Thyroid gland (tissue), 4 donors: Measurements from ENCODE around the gene SIM2. TPM values are rescaled to one million over a fixed set of nuclear protein-coding genes. Genes with fewer than 3 reads are reported as not detected.
A peak's percentile ranks its signal among the peaks of the same experiment; 100 is the strongest.
"Not testable (repeated sequence)": the region's sequence is repeated elsewhere in the genome, so short reads cannot be mapped to it uniquely, and the experiment has no call there.

Source experiments
- DNase-seq, 2 donors: peaks; one replicate each; pipeline ENCODE4 v3.0.0-alpha.2; 2019
- H3K27ac ChIP-seq, 3 donors: fragments of 200-600 bp; sonication (generic); 1 replicate in 2 of 3; 2 replicates in 1 of 3; pipeline ENCODE4 v1.5.1; 2016 to 2019; ENCODE audit warnings: mild to moderate bottlenecking in 1 of 3, moderate library complexity in 1 of 3
- H3K27me3 ChIP-seq: fragments of 200-600 bp; sonication (generic); one replicate; pipeline ENCODE4 v1.5.1; 2019
- H3K36me3 ChIP-seq, 2 donors: fragments of 200-600 bp; sonication (generic); one replicate each; pipeline ENCODE4 v1.5.1; 2016 to 2019
- H3K4me1 ChIP-seq, 2 donors: fragments of 200-600 bp; sonication (generic); one replicate each; pipeline ENCODE4 v1.5.1; 2017 to 2019
- H3K4me3 ChIP-seq, 3 donors: fragments of 200-600 bp; sonication (generic); replicated peaks in 1 of 3; 1 replicate in 2 of 3; 2 replicates in 1 of 3; pipeline ENCODE4 v1.5.1; 2016; ENCODE audit warnings: mild to moderate bottlenecking in 1 of 3
- H3K9me3 ChIP-seq: fragments of 200-600 bp; sonication (generic); one replicate; pipeline ENCODE4 v1.5.1; 2017
- CTCF ChIP-seq, 6 experiments: fragments of 200-600 bp in 3 of 6; fragments of 450-650 bp in 3 of 6; sonication (generic) in 3 of 6; IDR thresholded peaks; one replicate each; pipeline ENCODE4 v1.5.1; 2016 to 2019; ENCODE audit warnings: antibody characterized with exemption in 6 of 6, mild to moderate bottlenecking in 2 of 6, inconsistent platforms in 1 of 6, moderate library complexity in 1 of 6
- POLR2A ChIP-seq, 2 donors: fragments of 450-650 bp; IDR thresholded peaks; one replicate each; pipeline ENCODE4 v1.6.1; 2017; ENCODE audit warnings: antibody characterized with exemption in 2 of 2, mild to moderate bottlenecking in 2 of 2, moderate library complexity in 1 of 2
- WGBS, 2 donors: methylation state at CpG; one replicate each; pipeline ENCODE4 v1.1.5; 2017; 5-methylcytosine and 5-hydroxymethylcytosine counted together
- intact Hi-C: fragments of 100-400 bp; cut with DNase I; formaldehyde crosslinking; loops from one replicate; pipeline ENCODE4 v1.15.1; 2023
- total RNA-seq, 4 donors: library from RNA; depleted of rRNA; stranded (reverse); fragments of >200 nt; gene quantifications; one replicate each; pipeline ENCODE4 v1.2.3, GENCODE V29; 2016

Gene SIM2
- not detected for total RNA-seq

GRCh38 chr21:36698981-36699545, at the start of gene SIM2:
TSS of gene SIM2 (plus strand) at chr21:36699115. CDS start at chr21:36699747, 632 bp downstream.
- H3K4me3 ChIP-seq, result peak within 1 kb of the TSS in 1 of 3 donors; percentile 19
- H3K27ac ChIP-seq, result no peak within 1 kb of the TSS
- 0% methylated on average over 6 of the region's 70 CpGs; no CpG with 5 or more reads in 1 of the 2 donors for WGBS, 2 donors
- H3K9me3 ChIP-seq, result no peaks in the 10 kb centered on the region
- no peaks in the 10 kb centered on the region for H3K36me3 ChIP-seq
- H3K27me3 ChIP-seq, result peaks cover 65% of the 10 kb centered on the region
- DNase-seq, result no peak
- intact Hi-C loops, result no loop called here
- no peak for TF ChIP-seq CTCF (IDR thresholded peaks at IDR 0.05)
- no peak for TF ChIP-seq POLR2A (IDR thresholded peaks at IDR 0.05)
- H3K4me1 ChIP-seq, result peaks cover 29 to 38% of the 10 kb centered on the region in 2 donors

GRCh38 chr21:36654324-36654723, 44.6 kb upstream of the SIM2 start:
- no peak for DNase-seq
- intact Hi-C loops, result no loop called here

GRCh38 chr21:36654796-36655325, 44.1 kb upstream of the SIM2 start:
- H3K9me3 ChIP-seq, result no peaks in the 10 kb centered on the region
- H3K27me3 ChIP-seq, result no peaks in the 10 kb centered on the region
- no peaks in the 10 kb centered on the region for H3K36me3 ChIP-seq
- no peak overlapping the region for H3K4me3 ChIP-seq
- TF ChIP-seq POLR2A (IDR thresholded peaks at IDR 0.05), result no peak
- intact Hi-C loops, result no loop called here
- H3K27ac ChIP-seq, result no peak overlapping the region
- no peaks in the 10 kb centered on the region for H3K4me1 ChIP-seq
- 81 to 84% methylated on average over 10 of the region's 10 CpGs for WGBS, 2 donors
- no peak for DNase-seq

More at GRCh38 chr21:36654324-36654723, 44.6 kb upstream of the SIM2 start:
- Histone ChIP-seq H3K36me3 (no peaks in the 10 kb centered on the region), H3K9me3 (no peaks in the 10 kb centered on the region), H3K4me1 (no peaks in the 10 kb centered on the region), H3K27me3 (no peaks in the 10 kb centered on the region), H3K27ac (no peak overlapping the region), H3K4me3 (no peak overlapping the region)
- 71 to 74% methylated on average over 17 of the region's 17 CpGs for WGBS, 2 donors
- TF ChIP-seq POLR2A (IDR thresholded peaks at IDR 0.05), result no peak
- no peak for TF ChIP-seq CTCF (IDR thresholded peaks at IDR 0.05)

- TF ChIP-seq CTCF (IDR thresholded peaks at IDR 0.05) (no peak), POLR2A (IDR thresholded peaks at IDR 0.05) (no peak)
- Histone ChIP-seq H3K9me3 (no peaks in the 10 kb centered on the region), H3K27me3 (no peaks in the 10 kb centered on the region), H3K27ac (no peak overlapping the region), H3K4me3 (no peak overlapping the region), H3K4me1 (no peaks in the 10 kb centered on the region), H3K36me3 (no peaks in the 10 kb centered on the region)
- intact Hi-C loops, result no loop called here
- WGBS, 2 donors, result 80 to 88% methylated on average over 6 of the region's 6 CpGs
- no peak for DNase-seq
Measured at GRCh38 chr21:36656138-36656537, 42.8 kb upstream of the SIM2 start.

- H3K9me3 ChIP-seq, H3K4me3 ChIP-seq, intact Hi-C loops, H3K36me3 ChIP-seq, H3K27me3 ChIP-seq, H3K4me1 ChIP-seq, DNase-seq, H3K27ac ChIP-seq: not testable (repeated sequence)
- WGBS, 2 donors, result 63 to 73% methylated on average over 1 of the region's 1 CpG
Measured at GRCh38 chr21:36657290-36657689, 41.6 kb upstream of the SIM2 start.

- TF ChIP-seq POLR2A (IDR thresholded peaks at IDR 0.05) (no peak), CTCF (IDR thresholded peaks at IDR 0.05) (no peak)
- Histone ChIP-seq H3K4me3 (no peak overlapping the region), H3K4me1 (no peaks in the 10 kb centered on the region), H3K27ac (no peak overlapping the region), H3K27me3 (no peaks in the 10 kb centered on the region), H3K36me3 (no peaks in the 10 kb centered on the region), H3K9me3 (no peaks in the 10 kb centered on the region)
- WGBS, 2 donors, result 94 to 96% methylated on average over 4 of the region's 4 CpGs
- no peak for DNase-seq
- intact Hi-C loops, result no loop called here
Measured at GRCh38 chr21:36657999-36658398, 40.9 kb upstream of the SIM2 start.
